HFFc6 (cell line): ENCODE measurements around the gene DRAP1. TPM values are rescaled to one million over a fixed set of nuclear protein-coding genes. Genes with fewer than 3 reads are reported as not detected.
A peak's percentile ranks its signal among the peaks of the same experiment; 100 is the strongest.

Source experiments
- DNase-seq: peaks from one replicate; pipeline ENCODE4 v3.0.0-alpha.2; 2018
- H3K27ac Mint-ChIP-seq: 2 replicates; pipeline ENCODE4 v1.8.0; 2020; ENCODE audit warnings: mild to moderate bottlenecking, mixed read lengths
- H3K27me3 Mint-ChIP-seq: 2 replicates; pipeline ENCODE4 v1.8.0; 2021; ENCODE audit warnings: mild to moderate bottlenecking, moderate library complexity, mixed read lengths; ENCODE audit not compliant: insufficient read depth
- H3K36me3 Mint-ChIP-seq: 2 replicates; pipeline ENCODE4 v1.8.0; 2021; ENCODE audit warnings: low read depth, mixed read lengths
- H3K4me1 Mint-ChIP-seq: 2 replicates; pipeline ENCODE4 v1.8.0; 2020; ENCODE audit warnings: low read depth, mixed read lengths
- H3K4me3 Mint-ChIP-seq: 2 replicates; pipeline ENCODE4 v1.8.0; 2020; ENCODE audit warnings: mild to moderate bottlenecking, moderate library complexity, mixed read lengths
- H3K9me3 Mint-ChIP-seq: 2 replicates; pipeline ENCODE4 v1.8.0; 2020; ENCODE audit warnings: mild to moderate bottlenecking, mixed read lengths
- CTCF ChIP-seq: fragments of 200-600 bp; sonication (generic); IDR thresholded peaks from 2 replicates; pipeline ENCODE4 v1.5.0; 2021; ENCODE audit warnings: antibody characterized with exemption, mild to moderate bottlenecking
- total RNA-seq, 6 experiments: library from RNA; stranded (reverse); fragmentation: NEBNext Ultra II Directional; extraction: Animal tissue kit (Norgen Biotek cat#: 25700); gene quantifications; 2 replicates in 1 of 6; 3 replicates in 5 of 6; pipeline ENCODE4 v1.2.3, GENCODE V29; 2021

Gene DRAP1
- total RNA-seq, 6 experiments from 2014 or later = 362 to 687 (median 615) TPM

- Mint-ChIP-seq H3K27ac (peak overlapping the region; percentile 98), H3K4me1 (peaks cover 25% of the 10 kb centered on the region), H3K9me3 (no peaks in the 10 kb centered on the region), H3K27me3 (peaks cover under 1% of the 10 kb centered on the region; the same call in 1 of the 2 replicates), H3K4me3 (peak overlapping the region; percentile 89), H3K36me3 (peaks cover 8% of the 10 kb centered on the region)
- DNase-seq = no peak
- TF ChIP-seq CTCF = no peak
Observed at GRCh38 chr11:65960824-65961266, 41.6 kb downstream of the DRAP1 start.

- Mint-ChIP-seq H3K4me1 (peaks cover 25% of the 10 kb centered on the region), H3K9me3 (no peaks in the 10 kb centered on the region), H3K4me3 (peak within 1 kb of the TSS; percentile 89), H3K27me3 (peaks cover 2% of the 10 kb centered on the region; the same call in 1 of the 2 replicates), H3K27ac (peak within 1 kb of the TSS; percentile 98), H3K36me3 (peaks cover 9% of the 10 kb centered on the region)
- peak; percentile 96 for DNase-seq
- no peak for TF ChIP-seq CTCF
Observed at GRCh38 chr11:65961267-65962140, 42.3 kb downstream of the DRAP1 start, which contains the start of gene SART1. TSS of gene SART1 (plus strand) at chr11:65961734. CDS start at chr11:65961781, 47 bp downstream.

DNA sequence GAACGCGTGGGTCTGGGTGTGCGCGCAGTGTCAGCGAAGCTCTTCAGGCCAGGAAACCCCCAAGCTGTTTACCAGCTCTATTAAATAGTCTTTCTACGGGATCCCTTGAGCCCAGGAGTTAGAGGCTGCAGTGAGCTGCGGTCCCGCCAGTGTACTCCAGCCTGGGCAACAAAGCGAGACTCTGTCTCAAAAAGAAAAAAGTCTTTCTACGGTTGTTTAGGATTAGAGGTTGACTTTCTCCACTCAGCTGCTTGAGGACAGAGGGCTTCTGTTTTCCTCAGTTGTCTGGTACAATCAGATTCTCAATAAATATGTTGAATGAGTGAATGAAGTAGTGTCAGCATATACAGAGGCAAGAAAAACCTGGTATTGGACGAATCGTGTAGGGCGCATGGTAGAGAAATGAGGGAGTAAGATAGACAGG, 42.9 kb downstream of the DRAP1 start:
- no peak for DNase-seq
- Mint-ChIP-seq H3K4me1 (peaks cover 25% of the 10 kb centered on the region), H3K27me3 (peaks cover 2% of the 10 kb centered on the region; the same call in 1 of the 2 replicates), H3K9me3 (no peaks in the 10 kb centered on the region), H3K4me3 (peak overlapping the region; percentile 89), H3K27ac (peak overlapping the region; percentile 63), H3K36me3 (peaks cover 9% of the 10 kb centered on the region)
- no peak for TF ChIP-seq CTCF

- H3K9me3 Mint-ChIP-seq = no peaks in the 10 kb centered on the region
- H3K4me1 Mint-ChIP-seq = peaks cover 25% of the 10 kb centered on the region
- H3K36me3 Mint-ChIP-seq = peaks cover 21% of the 10 kb centered on the region
- no peak for TF ChIP-seq CTCF
- DNase-seq = no peak
- no peak overlapping the region for H3K27ac Mint-ChIP-seq
- no peak overlapping the region for H3K4me3 Mint-ChIP-seq
- peaks cover 2% of the 10 kb centered on the region for H3K27me3 Mint-ChIP-seq
Observed at GRCh38 chr11:65964906-65965305, 45.7 kb downstream of the DRAP1 start.

DNA sequence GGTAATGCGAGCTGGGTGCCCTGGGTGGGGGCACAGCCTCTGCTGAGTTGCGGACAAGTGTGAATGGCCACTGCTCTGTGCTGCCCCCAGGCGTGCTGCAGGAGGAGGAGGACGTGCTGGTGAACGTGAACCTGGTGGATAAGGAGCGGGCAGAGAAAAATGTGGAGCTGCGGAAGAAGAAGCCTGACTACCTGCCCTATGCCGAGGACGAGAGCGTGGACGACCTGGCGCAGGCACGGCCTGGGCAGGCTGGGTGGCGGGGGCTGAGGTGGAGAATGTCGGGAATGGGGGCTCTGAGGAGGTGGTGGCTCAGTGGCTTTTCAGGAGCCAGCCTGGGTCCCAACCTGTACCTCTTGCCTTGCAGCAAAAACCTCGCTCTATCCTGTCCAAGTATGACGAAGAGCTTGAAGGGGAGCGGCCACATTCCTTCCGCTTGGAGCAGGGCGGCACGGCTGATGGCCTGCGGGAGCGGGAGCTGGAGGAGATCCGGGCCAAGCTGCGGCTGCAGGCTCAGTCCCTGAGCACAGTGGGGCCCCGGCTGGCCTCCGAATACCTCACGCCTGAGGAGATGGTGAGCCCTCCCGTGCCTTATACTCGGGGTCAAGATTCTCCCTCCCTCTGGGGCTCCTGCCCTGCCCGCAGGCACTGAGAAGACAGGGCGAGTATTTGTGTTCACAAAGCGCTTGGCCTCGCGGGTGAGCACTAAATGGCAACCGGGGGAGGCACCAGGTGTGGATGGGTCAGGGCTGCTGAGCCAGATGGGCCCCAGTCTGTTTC, 46.9 kb downstream of the DRAP1 start:
- Mint-ChIP-seq H3K27me3 (peaks cover 2% of the 10 kb centered on the region), H3K27ac (peak overlapping the region; percentile 65; the same call in 1 of the 2 replicates), H3K9me3 (no peaks in the 10 kb centered on the region), H3K4me1 (peaks cover 22% of the 10 kb centered on the region), H3K4me3 (no peak overlapping the region), H3K36me3 (peaks cover 27% of the 10 kb centered on the region)
- no peak for TF ChIP-seq CTCF
- DNase-seq = no peak
